GM10248 (cell line): ENCODE measurements around the gene ARID2.

ENCODE experiments used
- CTCF ChIA-PET: fragments of 300-600 bp; sonication (Branson Sonifier 250); formaldehyde crosslinking; extraction: SDS; loops from one replicate; lab custom pipeline; 2021; ENCODE audit warnings: antibody characterized with exemption; lab: Yijun Ruan, JAX
- POLR2A ChIA-PET: fragments of 350-650 bp; sonication (Branson Sonifier 250); formaldehyde crosslinking; extraction: SDS; loops from one replicate; lab custom pipeline; 2020; ENCODE audit warnings: antibody characterized with exemption; lab: Yijun Ruan, JAX
- DNase-seq: peaks from one replicate; pipeline ENCODE4 v3.0.0; 2012; ENCODE audit errors: extremely low spot score
- CTCF ChIP-seq: IDR thresholded peaks from 2 replicates; pipeline ENCODE4 v1.5.1; 2012; ENCODE audit warnings: mild to moderate bottlenecking, low read depth; ENCODE audit errors: extremely low read depth, missing control alignments, control extremely low read depth

The ARID2 gene

DNA sequence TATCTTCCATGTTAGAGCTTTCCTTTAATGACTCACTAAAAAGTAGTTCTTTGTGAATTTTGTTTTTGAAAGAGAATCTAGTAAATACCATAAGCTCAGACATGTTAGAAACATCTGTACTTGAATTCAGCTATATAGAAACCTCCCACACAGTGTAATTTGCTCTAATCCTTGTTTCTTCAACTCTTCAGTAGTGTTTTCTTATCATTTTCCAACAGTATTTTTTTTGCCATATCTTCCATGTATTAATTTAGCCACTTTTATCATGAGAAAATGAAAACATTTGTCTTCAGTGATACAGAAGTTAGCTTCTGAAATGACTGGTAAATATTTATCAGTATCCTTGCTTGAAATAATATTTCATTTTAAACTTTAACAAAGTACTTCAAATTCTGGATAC, 73.6 kb downstream of the ARID2 start:
- POLR2A ChIA-PET = no interaction called here
- no peak for TF ChIP-seq CTCF
- DNase-seq = no peak
- CTCF ChIA-PET = no interaction called here

- ChIA-PET POLR2A (no interaction called here), CTCF (no interaction called here)
- TF ChIP-seq CTCF = no peak
- DNase-seq = no peak
Observed at GRCh38 chr12:45816652-45817051, 87.1 kb downstream of the ARID2 start.

DNA sequence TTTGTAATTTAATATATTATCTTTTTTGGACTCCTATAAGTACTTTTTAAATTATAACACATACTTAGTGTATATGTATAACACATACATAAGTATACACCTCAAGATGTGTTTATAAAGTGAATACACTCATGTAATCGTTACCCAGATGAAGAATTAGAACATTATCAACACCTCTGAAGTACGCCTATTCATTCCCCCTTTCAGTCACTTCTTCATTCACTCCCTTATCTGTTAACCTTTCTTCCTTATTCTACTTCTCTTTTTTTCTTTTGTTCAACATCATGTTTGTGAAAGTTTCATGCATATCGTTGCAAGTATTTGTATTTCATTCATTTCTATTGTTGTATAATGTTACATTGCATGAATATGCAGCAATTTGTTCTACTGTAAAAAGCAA, 98.5 kb downstream of the ARID2 start:
- no peak for DNase-seq
- CTCF ChIA-PET = no interaction called here
- no peak for TF ChIP-seq CTCF
- POLR2A ChIA-PET = no interaction called here

GRCh38 chr12:45828402-45828801, 98.9 kb downstream of the ARID2 start:
- CTCF ChIA-PET = no interaction called here
- no peak for DNase-seq
- TF ChIP-seq CTCF = no peak
- POLR2A ChIA-PET = no interaction called here

GRCh38 chr12:45831590-45831989, 102.1 kb downstream of the ARID2 start:
- no peak for DNase-seq
- TF ChIP-seq CTCF = no peak
- CTCF ChIA-PET = no interaction called here
- POLR2A ChIA-PET = no interaction called here

DNA sequence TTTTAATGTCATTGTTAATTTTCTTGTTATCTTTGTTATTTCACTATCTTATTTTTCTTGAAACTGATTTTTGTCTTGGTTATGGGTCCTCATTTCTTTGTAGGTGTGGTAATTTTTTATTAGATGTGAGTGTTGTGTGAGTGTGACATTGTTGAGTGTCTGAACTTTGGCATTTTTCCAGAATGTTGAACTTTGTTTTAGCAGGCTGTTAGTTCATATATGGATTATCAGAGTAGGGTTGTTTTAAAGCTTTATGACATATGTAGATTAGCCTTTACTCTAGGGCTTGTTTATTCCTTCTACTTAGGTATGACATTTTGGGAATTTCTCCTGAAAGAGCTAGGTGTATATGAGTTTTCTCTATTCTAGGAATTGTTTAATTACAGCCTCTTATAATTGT, 103.9 kb downstream of the ARID2 start:
- no peak for TF ChIP-seq CTCF
- POLR2A ChIA-PET = no interaction called here
- DNase-seq = no peak
- CTCF ChIA-PET = interaction anchor here (0.9 to 1.0 kb wide), 2 partner anchors 11 to 17 kb away, joined by 3 read pairs; no protein-coding TSS in a partner anchor

DNA sequence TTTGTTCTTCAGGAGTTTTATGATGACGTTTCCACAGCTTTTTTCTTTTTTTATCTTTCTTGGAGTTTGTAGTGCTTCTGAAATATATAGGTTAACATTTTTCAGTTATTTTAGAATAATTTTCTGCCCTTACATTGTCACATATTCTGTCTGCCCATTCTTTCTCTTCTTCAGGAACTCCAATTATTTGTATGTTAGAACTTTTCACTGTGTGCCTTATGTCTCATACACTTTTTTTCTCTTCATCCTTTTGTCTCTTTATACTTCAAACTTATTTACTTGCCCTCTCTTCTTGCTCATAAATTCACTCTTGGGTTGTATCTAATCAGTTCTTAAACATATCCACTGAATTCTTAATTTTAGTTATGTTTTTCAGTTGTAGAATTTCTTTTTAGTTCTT, 105.3 kb downstream of the ARID2 start:
- ChIA-PET CTCF (interaction anchor here (1.1 kb wide), 1 partner anchor 72 kb away, joined by 3 read pairs; no protein-coding TSS in a partner anchor), POLR2A (no interaction called here)
- no peak for DNase-seq
- no peak for TF ChIP-seq CTCF
